Panc1 (cell line): Measurements from ENCODE around the gene ITPKB. TPM values are rescaled to one million over a fixed set of nuclear protein-coding genes. Genes with fewer than 3 reads are reported as not detected.

Experiments
- ATAC-seq: fragments of 200-7000 bp; cut with Tn5 transposase; 2 replicates; pipeline ENCODE4 v1.9.1; 2020; ENCODE audit warnings: mild to moderate bottlenecking, moderate library complexity
- BruUV-seq: library from RNA; stranded (reverse); fragments of 400-500 nt; replicated peaks from 2 replicates; lab custom pipeline; 2021; lab: Mats Ljungman, UMichigan
- CTCF ChIA-PET: fragments of 300-600 bp; sonication (Branson Sonifier 250); formaldehyde crosslinking; loops from one replicate; lab custom pipeline; 2022; ENCODE audit warnings: antibody characterized with exemption; lab: Charles Lee
- POLR2A ChIA-PET: fragments of 300-600 bp; sonication (Branson Sonifier 250); formaldehyde crosslinking; loops from one replicate; lab custom pipeline; 2022; ENCODE audit warnings: antibody characterized with exemption; lab: Charles Lee
- DNase-seq: peaks from one replicate; pipeline ENCODE4 v3.0.0-alpha.2; 2010; ENCODE audit warnings: low read depth, low spot score
- H3K27ac ChIP-seq: 2 replicates; pipeline ENCODE4 v1.5.1; 2011; ENCODE audit warnings: mild to moderate bottlenecking, low read length, inconsistent platforms
- H3K27me3 ChIP-seq: fragments of 200-500 bp; sonication (Bioruptor generic); 2 replicates; pipeline ENCODE4 v1.6.0; 2014; ENCODE audit warnings: low read length, inconsistent platforms; ENCODE audit not compliant: control insufficient read depth, insufficient read depth
- H3K36me3 ChIP-seq: fragments of 200-500 bp; sonication (Bioruptor generic); 2 replicates; pipeline ENCODE4 v1.5.1; 2014; ENCODE audit warnings: inconsistent platforms, mild to moderate bottlenecking, low read length, moderate library complexity; ENCODE audit not compliant: control insufficient read depth, insufficient read depth
- H3K4me1 ChIP-seq: 2 replicates; pipeline ENCODE4 v1.5.1; 2011; ENCODE audit warnings: inconsistent platforms, mild to moderate bottlenecking, low read length, moderate library complexity; ENCODE audit not compliant: control insufficient read depth, insufficient read depth
- H3K4me3 ChIP-seq, 2 experiments: 2 replicates each; pipeline ENCODE4 v1.5.1; 2011 to 2012; ENCODE audit warnings: low read depth in 2 of 2, low read length in 2 of 2, mild to moderate bottlenecking in 2 of 2, inconsistent platforms in 1 of 2, moderate library complexity in 1 of 2
- H3K9me3 ChIP-seq: fragments of 200-500 bp; sonication (Bioruptor generic); 2 replicates; pipeline ENCODE4 v1.5.1; 2014; ENCODE audit warnings: low read depth, mild to moderate bottlenecking, inconsistent platforms, low read length, moderate library complexity; ENCODE audit not compliant: control insufficient read depth, insufficient read depth
- POLR2AphosphoS5 ChIP-seq: IDR thresholded peaks from 2 replicates; pipeline ENCODE4 v1.6.1; 2012; ENCODE audit warnings: mild to moderate bottlenecking, low read depth, low read length, moderate library complexity
- REST ChIP-seq, 2 experiments: IDR thresholded peaks; 2 replicates each; pipeline ENCODE4 v1.6.1; 2011 to 2012; ENCODE audit warnings: low read depth in 2 of 2, control low read depth in 1 of 2, low read length in 1 of 2, mild to moderate bottlenecking in 1 of 2, moderate library complexity in 1 of 2; ENCODE audit not compliant: insufficient read depth in 1 of 2
- SIN3A ChIP-seq: IDR thresholded peaks from 2 replicates; pipeline ENCODE4 v1.6.1; 2012; ENCODE audit warnings: low read depth, mild to moderate bottlenecking, low read length, moderate library complexity, borderline replicate concordance; ENCODE audit not compliant: insufficient read depth
- TCF7L2 ChIP-seq: IDR thresholded peaks from 2 replicates; pipeline ENCODE4 v1.6.1; 2011; ENCODE audit warnings: mild to moderate bottlenecking, low read depth, low read length, inconsistent platforms
- in situ Hi-C: cut with HindIII; loops from 2 replicates; pipeline ENCODE4 v1.10.0; 2016; ENCODE audit warnings: low sequenced_read_pairs, low pct_unique_long_range_greater_than_20kb
- intact Hi-C: fragments of 100-400 bp; cut with micrococcal nuclease; formaldehyde crosslinking; loops from one replicate; pipeline ENCODE4 v1.10.0; 2022; ENCODE audit not compliant: unreplicated experiment
- total RNA-seq: library from RNA; stranded (reverse); gene quantifications from one replicate; pipeline ENCODE4 v1.2.1, GENCODE V29; 2021; ENCODE audit not compliant: unreplicated experiment
- TF ChIP-seq, protein P1 (sequence below): fragments of 450-650 bp; IDR thresholded peaks from 2 replicates; pipeline ENCODE4 v1.5.1; 2017; ENCODE audit warnings: mild to moderate bottlenecking

Gene ITPKB
- total RNA-seq, 1 experiment from 2014 or later: 10.9 TPM

DNA sequence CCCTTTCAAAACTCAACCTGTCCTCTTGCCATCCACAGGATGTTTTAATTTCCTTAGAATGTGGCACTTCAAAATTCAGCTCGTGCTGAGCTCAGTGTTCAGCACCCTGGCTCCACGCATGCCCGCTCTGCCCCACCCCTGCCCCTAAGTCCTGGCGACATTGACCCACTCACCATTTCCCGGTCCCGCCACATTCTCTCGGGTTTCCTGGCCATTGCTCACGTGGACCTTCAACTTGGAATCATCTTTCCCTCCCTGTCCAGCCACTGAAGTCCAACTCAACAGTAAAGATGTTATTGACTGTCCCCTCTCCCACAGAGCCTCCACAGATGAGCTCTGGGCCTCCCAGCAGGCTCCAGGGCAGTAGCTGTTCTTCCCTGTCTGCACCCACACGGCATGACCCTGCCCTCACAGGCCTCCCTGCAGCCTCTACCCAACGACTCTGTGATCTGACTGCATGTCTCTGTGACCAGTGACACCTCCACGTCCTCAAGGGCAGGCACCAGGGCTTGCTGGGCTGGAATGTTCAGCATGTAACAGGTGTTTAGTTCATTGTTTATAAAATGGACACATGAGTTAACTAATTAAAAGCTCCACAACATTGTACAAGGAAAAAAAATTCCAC, 53.8 kb downstream of the ITPKB start:
- Histone ChIP-seq H3K27ac (no peak overlapping the region), H3K9me3 (no peaks in the 10 kb centered on the region), H3K4me1 (0 out of 2 replicates have a peak, but pooled peaks cover 3% of the 10 kb centered on the region), H3K36me3 (no peaks in the 10 kb centered on the region), H3K4me3 (no peak overlapping the region), H3K27me3 (no peaks in the 10 kb centered on the region)
- in situ Hi-C loops (no loop called here), intact Hi-C loops (no loop called here)
- no TSS peak for BruUV-seq
- no peak for ATAC-seq
- CTCF ChIA-PET: no interaction called here
- no peak for DNase-seq
- TF ChIP-seq, protein P1, sequence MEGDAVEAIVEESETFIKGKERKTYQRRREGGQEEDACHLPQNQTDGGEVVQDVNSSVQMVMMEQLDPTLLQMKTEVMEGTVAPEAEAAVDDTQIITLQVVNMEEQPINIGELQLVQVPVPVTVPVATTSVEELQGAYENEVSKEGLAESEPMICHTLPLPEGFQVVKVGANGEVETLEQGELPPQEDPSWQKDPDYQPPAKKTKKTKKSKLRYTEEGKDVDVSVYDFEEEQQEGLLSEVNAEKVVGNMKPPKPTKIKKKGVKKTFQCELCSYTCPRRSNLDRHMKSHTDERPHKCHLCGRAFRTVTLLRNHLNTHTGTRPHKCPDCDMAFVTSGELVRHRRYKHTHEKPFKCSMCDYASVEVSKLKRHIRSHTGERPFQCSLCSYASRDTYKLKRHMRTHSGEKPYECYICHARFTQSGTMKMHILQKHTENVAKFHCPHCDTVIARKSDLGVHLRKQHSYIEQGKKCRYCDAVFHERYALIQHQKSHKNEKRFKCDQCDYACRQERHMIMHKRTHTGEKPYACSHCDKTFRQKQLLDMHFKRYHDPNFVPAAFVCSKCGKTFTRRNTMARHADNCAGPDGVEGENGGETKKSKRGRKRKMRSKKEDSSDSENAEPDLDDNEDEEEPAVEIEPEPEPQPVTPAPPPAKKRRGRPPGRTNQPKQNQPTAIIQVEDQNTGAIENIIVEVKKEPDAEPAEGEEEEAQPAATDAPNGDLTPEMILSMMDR: no peak
- TF ChIP-seq POLR2AphosphoS5 (no peak), REST (IDR thresholded peaks at IDR 0.05; ENCODE audit: insufficient read depth in 1 of 2, low read depth in 2 of 2, low read length in 1 of 2) (no peak), SIN3A (no peak), TCF7L2 (no peak)
- POLR2A ChIA-PET: no interaction called here

DNA sequence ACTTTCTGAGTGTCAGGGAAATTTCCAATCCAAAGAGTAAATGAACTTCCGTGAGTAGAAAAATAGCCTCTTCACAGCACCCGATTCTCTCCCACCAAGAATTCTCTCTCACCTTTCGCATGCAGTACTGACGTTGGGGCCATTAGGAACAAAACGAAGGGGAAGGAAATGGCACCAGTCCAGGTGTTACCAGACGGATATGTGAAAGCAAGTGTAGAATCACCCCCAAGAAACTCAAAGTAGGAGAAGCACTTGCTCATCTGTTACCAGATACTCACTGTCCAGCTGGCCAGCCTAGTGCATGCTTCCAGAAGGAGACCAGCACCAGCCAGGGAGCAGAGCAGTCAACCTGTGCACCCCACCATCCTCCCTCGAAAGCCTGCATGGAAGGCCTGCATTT, 55.1 kb downstream of the ITPKB start:
- ChIA-PET POLR2A (no interaction called here), CTCF (no interaction called here)
- in situ Hi-C loops: no loop called here
- BruUV-seq: no TSS peak
- H3K27me3 ChIP-seq: no peaks in the 10 kb centered on the region
- no peaks in the 10 kb centered on the region for H3K9me3 ChIP-seq
- no peak for DNase-seq
- no peak overlapping the region for H3K4me3 ChIP-seq
- H3K27ac ChIP-seq: no peak overlapping the region
- intact Hi-C loops: no loop called here
- ATAC-seq: no peak
- no peaks in the 10 kb centered on the region for H3K36me3 ChIP-seq
- peaks cover 7% of the 10 kb centered on the region; the same call in 1 of the 2 replicates for H3K4me1 ChIP-seq
- TF ChIP-seq SIN3A: no peak
